H1 (cell line): ENCODE data around the gene RBP3. TPM values are rescaled to one million over a fixed set of nuclear protein-coding genes. Genes with fewer than 3 reads are reported as not detected.

ENCODE experiments used
- CTCF ChIA-PET: fragments of 300-600 bp; sonication (Branson Sonifier 250); formaldehyde crosslinking; loops from one replicate; lab custom pipeline; 2021; ENCODE audit not compliant: partially characterized antibody; lab: Charles Lee
- POLR2A ChIA-PET: fragments of 300-600 bp; sonication (Branson Sonifier 250); formaldehyde crosslinking; loops from one replicate; lab custom pipeline; 2021; ENCODE audit warnings: inconsistent platforms; ENCODE audit not compliant: partially characterized antibody; lab: Charles Lee
- DNase-seq, 2 experiments: peaks; one replicate each; pipeline versions ENCODE4 v3.0.0 to v3.0.0-alpha.2; 2010 to 2022; ENCODE audit warnings: low spot score in 2 of 2, low read depth in 1 of 2, mixed read lengths in 1 of 2
- FAIRE-seq: peaks from 2 replicates; lab custom pipeline; 2011; peaks lifted over from hg19 to GRCh38; lab: Jason Lieb, UNC
- H2AFZ ChIP-seq: 2 replicates; pipeline ENCODE4 v1.8.1; 2012; ENCODE audit warnings: low read length, inconsistent platforms
- H2AK5ac ChIP-seq: 2 replicates; pipeline ENCODE4 v1.6.1; 2013; ENCODE audit warnings: low read depth, low read length
- H2BK120ac ChIP-seq: replicated peaks from 2 replicates; pipeline ENCODE3; 2013; ENCODE audit warnings: low read depth, low read length, inconsistent platforms
- H2BK12ac ChIP-seq: 2 replicates; pipeline ENCODE4 v1.6.1; 2013; ENCODE audit warnings: low read depth, low read length
- H2BK15ac ChIP-seq: 2 replicates; pipeline ENCODE4 v1.6.1; 2013; ENCODE audit warnings: low read length
- H2BK20ac ChIP-seq: 2 replicates; pipeline ENCODE4 v1.6.1; 2013; ENCODE audit warnings: low read length
- H2BK5ac ChIP-seq: 2 replicates; pipeline ENCODE4 v1.6.1; 2013; ENCODE audit warnings: low read depth, low read length
- H3K14ac ChIP-seq: 2 replicates; pipeline ENCODE4 v1.6.1; 2013; ENCODE audit warnings: inconsistent platforms; ENCODE audit not compliant: insufficient read length
- H3K18ac ChIP-seq: 2 replicates; pipeline ENCODE4 v1.6.1; 2013; ENCODE audit warnings: low read length; ENCODE audit errors: extremely low read depth
- H3K23ac ChIP-seq: 2 replicates; pipeline ENCODE4 v1.6.1; 2013; ENCODE audit warnings: inconsistent platforms; ENCODE audit not compliant: insufficient read length
- H3K23me2 ChIP-seq: 2 replicates; pipeline ENCODE4 v1.6.1; 2013; ENCODE audit warnings: low read depth, low read length
- H3K27ac ChIP-seq: 2 replicates; pipeline ENCODE4 v1.6.1; 2011; ENCODE audit warnings: low read depth, low read length, inconsistent platforms
- H3K27me3 ChIP-seq, 4 experiments: replicated peaks in 1 of 4; 1 replicate in 1 of 4; 2 replicates in 3 of 4; pipeline versions ENCODE4 v1.6.1 to v1.8.1; 2011 to 2013; ENCODE audit warnings: low read length in 3 of 4, mild to moderate bottlenecking in 3 of 4, inconsistent platforms in 2 of 4, mixed read lengths in 2 of 4, moderate library complexity in 1 of 4; ENCODE audit not compliant: control insufficient read depth in 3 of 4, insufficient read depth in 3 of 4; ENCODE audit errors: extremely low read depth in 1 of 4
- H3K36me3 ChIP-seq, 4 experiments: 2 replicates each; pipeline versions ENCODE4 v1.6.1 to v1.8.1; 2011 to 2013; ENCODE audit warnings: mild to moderate bottlenecking in 4 of 4, low read length in 3 of 4, moderate library complexity in 2 of 4, control low read depth in 1 of 4, inconsistent platforms in 1 of 4; ENCODE audit not compliant: insufficient read depth in 4 of 4, control insufficient read depth in 2 of 4
- H3K4ac ChIP-seq: replicated peaks from 2 replicates; pipeline ENCODE3; 2013; ENCODE audit warnings: low read length, low read depth, mixed read lengths, inconsistent platforms; ENCODE audit not compliant: insufficient read length
- H3K4me1 ChIP-seq, 4 experiments: replicated peaks in 1 of 4; 1 replicate in 1 of 4; 2 replicates in 3 of 4; pipeline versions ENCODE4 v1.6.1 to v1.8.1; 2011 to 2013; ENCODE audit warnings: low read length in 3 of 4, inconsistent platforms in 2 of 4, mixed read lengths in 1 of 4; ENCODE audit not compliant: insufficient read depth in 4 of 4, control insufficient read depth in 3 of 4
- H3K4me2 ChIP-seq, 2 experiments: 2 replicates each; pipeline versions ENCODE4 v1.6.1 to v1.8.1; 2011 to 2013; ENCODE audit warnings: low read depth in 2 of 2, low read length in 2 of 2, control low read depth in 1 of 2, inconsistent platforms in 1 of 2, mild to moderate bottlenecking in 1 of 2; ENCODE audit not compliant: insufficient read depth in 1 of 2
- H3K4me3 ChIP-seq, 4 experiments: fragments of 200-600, 300-600 bp in 1 of 4; sonication (generic), shearing (Covaris generic), sonication (Bioruptor Twin) in 1 of 4; 2 replicates each; pipeline versions ENCODE4 v1.5.1 to v1.8.1; 2011 to 2016; ENCODE audit warnings: low read length in 4 of 4, low read depth in 3 of 4, control low read depth in 2 of 4, inconsistent platforms in 2 of 4, mild to moderate bottlenecking in 2 of 4, mixed read lengths in 1 of 4, moderate library complexity in 1 of 4; ENCODE audit not compliant: insufficient read depth in 2 of 4; ENCODE audit errors: extremely low read depth in 1 of 4
- H3K56ac ChIP-seq: replicated peaks from 2 replicates; pipeline ENCODE3; 2013; ENCODE audit warnings: low read depth, mild to moderate bottlenecking, mixed read lengths, low read length, inconsistent platforms; ENCODE audit not compliant: insufficient read length
- H3K79me1 ChIP-seq: 2 replicates; pipeline ENCODE4 v1.6.1; 2013; ENCODE audit warnings: low read depth, low read length, control low read depth
- H3K79me2 ChIP-seq, 2 experiments: 2 replicates each; pipeline versions ENCODE4 v1.6.1 to v1.8.1; 2012 to 2013; ENCODE audit warnings: low read length in 2 of 2, mild to moderate bottlenecking in 2 of 2, inconsistent platforms in 1 of 2; ENCODE audit not compliant: insufficient read depth in 2 of 2, control insufficient read depth in 1 of 2
- H3K9ac ChIP-seq, 4 experiments: replicated peaks in 1 of 4; 1 replicate in 1 of 4; 2 replicates in 3 of 4; pipeline versions ENCODE4 v1.6.1 to v1.8.1; 2011 to 2013; ENCODE audit warnings: low read depth in 3 of 4, low read length in 3 of 4, control low read depth in 2 of 4, mild to moderate bottlenecking in 2 of 4, moderate library complexity in 2 of 4, inconsistent platforms in 1 of 4; ENCODE audit errors: extremely low read depth in 1 of 4
- H3K9me3 ChIP-seq, 2 experiments: 2 replicates each; pipeline versions ENCODE4 v1.6.1 to v1.8.1; 2012 to 2013; ENCODE audit warnings: mild to moderate bottlenecking in 2 of 2, moderate library complexity in 2 of 2, control low read depth in 1 of 2, inconsistent platforms in 1 of 2, low read depth in 1 of 2, low read length in 1 of 2, mixed read lengths in 1 of 2; ENCODE audit not compliant: insufficient read depth in 2 of 2
- H4K20me1 ChIP-seq, 2 experiments: replicated peaks in 1 of 2; 2 replicates each; pipeline versions ENCODE3 to v1.8.1; 2011 to 2013; ENCODE audit warnings: inconsistent platforms in 2 of 2, low read length in 2 of 2, mild to moderate bottlenecking in 1 of 2; ENCODE audit not compliant: insufficient read depth in 2 of 2, control insufficient read depth in 1 of 2
- H4K5ac ChIP-seq: 2 replicates; pipeline ENCODE4 v1.6.1; 2013; ENCODE audit warnings: low read length, low read depth, mixed read lengths, inconsistent platforms; ENCODE audit not compliant: insufficient read length
- H4K8ac ChIP-seq: 2 replicates; pipeline ENCODE4 v1.8.0; 2013; ENCODE audit warnings: mild to moderate bottlenecking, moderate library complexity, low read length, inconsistent platforms; ENCODE audit not compliant: insufficient read depth; ENCODE audit errors: extremely low read depth
- H4K91ac ChIP-seq: replicated peaks from 2 replicates; pipeline ENCODE3; 2013; ENCODE audit warnings: low read length, mixed read lengths, inconsistent platforms; ENCODE audit not compliant: insufficient read length
- BACH1 ChIP-seq: IDR thresholded peaks from 2 replicates; pipeline ENCODE4 v1.6.1; 2012; ENCODE audit warnings: low read length, improper control_type of control experiment
- BCL11A ChIP-seq, 2 experiments: IDR thresholded peaks; one replicate each; pipeline ENCODE4 v1.6.1; 2011; ENCODE audit warnings: low read depth in 2 of 2, low read length in 2 of 2, mild to moderate bottlenecking in 2 of 2
- CHD1 ChIP-seq: IDR thresholded peaks from 2 replicates; pipeline ENCODE4 v1.6.1; 2012; ENCODE audit warnings: low read depth, low read length, improper control_type of control experiment
- CHD2 ChIP-seq: IDR thresholded peaks from 2 replicates; pipeline ENCODE4 v1.6.1; 2012; ENCODE audit warnings: low read length, improper control_type of control experiment
- CREB1 ChIP-seq: IDR thresholded peaks from 2 replicates; pipeline ENCODE4 v1.6.1; 2012; ENCODE audit warnings: inconsistent platforms
- EGR1 ChIP-seq: IDR thresholded peaks from 2 replicates; pipeline ENCODE4 v1.6.1; 2011; ENCODE audit warnings: low read depth, low read length, borderline replicate concordance
- HDAC6 ChIP-seq: IDR thresholded peaks from one replicate; pipeline ENCODE4 v1.7.1; 2012; ENCODE audit warnings: low read depth, mild to moderate bottlenecking, inconsistent platforms, low read length, moderate library complexity
- JUND ChIP-seq: IDR thresholded peaks from 2 replicates; pipeline ENCODE4 v1.6.1; 2011; ENCODE audit warnings: mild to moderate bottlenecking, improper control_type of control experiment, low read length
- NRF1 ChIP-seq: IDR thresholded peaks from 2 replicates; pipeline ENCODE4 v1.6.1; 2011; ENCODE audit warnings: mild to moderate bottlenecking, low read depth, low read length, improper control_type of control experiment
- SAP30 ChIP-seq: fragments of 300-600 bp; sonication (generic); IDR thresholded peaks from 2 replicates; pipeline ENCODE4 v1.7.1; 2012; ENCODE audit warnings: low read length, moderate library complexity, mild to moderate bottlenecking, inconsistent platforms; ENCODE audit not compliant: insufficient read depth, insufficient replicate concordance
- TAF1 ChIP-seq: IDR thresholded peaks from 2 replicates; pipeline ENCODE4 v1.6.1; 2011; ENCODE audit warnings: mild to moderate bottlenecking, low read depth, low read length
- TCF12 ChIP-seq: IDR thresholded peaks from 2 replicates; pipeline ENCODE4 v1.6.1; 2011; ENCODE audit warnings: low read depth, mild to moderate bottlenecking, low read length
- YY1 ChIP-seq: IDR thresholded peaks from 2 replicates; pipeline ENCODE4 v1.6.1; 2011; ENCODE audit warnings: low read depth, mild to moderate bottlenecking, low read length
- WGBS, 2 experiments: shearing (Covaris generic) in 1 of 2; methylation state at CpG; one replicate each; pipeline versions ENCODE4 v1.1.6 to v1.1.7; 2013 to 2015; ENCODE audit warnings: low lambda C conversion rate in 2 of 2, mixed read lengths in 2 of 2, inconsistent platforms in 1 of 2, low coverage in 1 of 2, missing lambda C conversion rate in 1 of 2; ENCODE audit not compliant: insufficient replicate concordance in 2 of 2, insufficient coverage in 1 of 2, insufficient read length in 1 of 2; ENCODE audit errors: extremely low coverage in 1 of 2, missing lambda C conversion rate in 1 of 2; 5-methylcytosine and 5-hydroxymethylcytosine counted together
- polyA plus RNA-seq, 7 experiments: library from polyadenylated mRNA; depleted of rRNA in 3 of 7; stranded (reverse) in 5 of 7; unstranded in 2 of 7; fragments of >200 nt in 5 of 7; fragments of 200-250 nt in 2 of 7; gene quantifications; 1 replicate in 5 of 7; 2 replicates in 1 of 7; 4 replicates in 1 of 7; pipeline versions ENCODE4 v1.2.1 to v1.2.3, GENCODE V29; 2011 to 2013; ENCODE audit warnings: missing spikeins in 2 of 7, mixed read lengths in 2 of 7
- total RNA-seq: library from RNA; stranded (reverse); fragmentation: NEBNext Ultra II Directional; extraction: Animal tissue kit (Norgen Biotek cat#: 25700); gene quantifications from 2 replicates; pipeline ENCODE4 v1.2.1, GENCODE V29; 2021
- TF ChIP-seq, protein P1 (sequence below): IDR thresholded peaks from 2 replicates; pipeline ENCODE4 v1.6.1; 2012; ENCODE audit warnings: inconsistent platforms

The RBP3 gene
- total and polyA plus RNA-seq, 2 of the 8 experiments (the other 6 are each of a cell fraction or from before 2014, with no cell fraction given), result not detected

DNA sequence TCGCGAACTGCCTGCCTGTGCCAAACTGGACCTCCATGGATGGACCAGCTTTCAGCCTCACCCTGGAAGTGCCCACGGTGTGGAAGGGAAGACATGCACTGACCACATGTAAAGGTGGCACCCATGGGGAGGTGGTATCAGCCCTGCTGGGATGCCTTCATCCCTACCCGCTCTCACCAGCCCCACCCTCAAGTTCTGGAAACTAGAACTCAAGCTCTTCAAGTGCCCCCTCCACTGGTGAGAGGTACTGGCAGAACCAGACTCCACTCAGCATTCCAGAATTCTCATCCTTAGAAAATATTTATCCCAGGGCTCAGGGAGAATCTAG lies 30.0 kb downstream of the RBP3 start:
- Histone ChIP-seq H3K4me1 (peaks cover 0 to 12% (median 5%) of the 10 kb centered on the region in 4 experiments; a peak in 5 of 7 replicates), H4K20me1 (no peaks in the 10 kb centered on the region), H2BK20ac (no peak overlapping the region), H2AFZ (no peak overlapping the region), H3K23ac (no peak overlapping the region), H3K27me3 (no peaks in the 10 kb centered on the region), H2BK5ac (no peak overlapping the region; the same call in 1 of the 2 replicates), H3K18ac (no peak overlapping the region), H3K4me3 (no peak overlapping the region), H2BK15ac (no peak overlapping the region), H2BK120ac (no peak overlapping the region), H3K56ac (no peak overlapping the region), H4K91ac (no peak overlapping the region), H3K23me2 (no peaks in the 10 kb centered on the region; the same call in 1 of the 2 replicates), H2AK5ac (no peak overlapping the region), H3K79me2 (no peaks in the 10 kb centered on the region), H4K8ac (no peak overlapping the region), H3K79me1 (no peaks in the 10 kb centered on the region; the same call in none of the 2 replicates), H3K4ac (no peak overlapping the region), H4K5ac (no peak overlapping the region), H3K14ac (no peak overlapping the region), H3K27ac (no peak overlapping the region), H3K9ac (no peak overlapping the region), H2BK12ac (no peak overlapping the region; the same call in 1 of the 2 replicates), H3K36me3 (no peaks in the 10 kb centered on the region), H3K4me2 (no peak overlapping the region), H3K9me3 (no peaks in the 10 kb centered on the region)
- 78% methylated on average over 4 of the region's 4 CpGs; no CpG with 5 or more reads in 1 of the 2 experiments for WGBS, 2 experiments
- DNase-seq (no peak), FAIRE-seq (no peak)
- ChIA-PET CTCF (interaction anchor here (0.6 to 6.0 kb wide), 9 partner anchors 9 to 354 kb away, joined by 3 to 49 read pairs (median 5); no protein-coding TSS in a partner anchor), POLR2A (no interaction called here)
- TF ChIP-seq SAP30, result no peak
- no peak for TF ChIP-seq YY1
- no peak for TF ChIP-seq BCL11A (IDR thresholded peaks at IDR 0.05; ENCODE audit: low read depth in 2 of 2, low read length in 2 of 2)
- TF ChIP-seq TAF1, result no peak
- no peak for TF ChIP-seq HDAC6
- no peak for TF ChIP-seq EGR1
- TF ChIP-seq BACH1, result no peak
- TF ChIP-seq CREB1, result no peak
- no peak for TF ChIP-seq JUND
- TF ChIP-seq CHD1, result no peak
- TF ChIP-seq NRF1, result no peak
- TF ChIP-seq, protein P1, sequence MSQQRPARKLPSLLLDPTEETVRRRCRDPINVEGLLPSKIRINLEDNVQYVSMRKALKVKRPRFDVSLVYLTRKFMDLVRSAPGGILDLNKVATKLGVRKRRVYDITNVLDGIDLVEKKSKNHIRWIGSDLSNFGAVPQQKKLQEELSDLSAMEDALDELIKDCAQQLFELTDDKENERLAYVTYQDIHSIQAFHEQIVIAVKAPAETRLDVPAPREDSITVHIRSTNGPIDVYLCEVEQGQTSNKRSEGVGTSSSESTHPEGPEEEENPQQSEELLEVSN, result no peak
- TF ChIP-seq TCF12, result no peak
- no peak for TF ChIP-seq CHD2
